Smooth muscle cell (in vitro differentiated cells): ENCODE data around the gene C1orf21. TPM values are rescaled to one million over a fixed set of nuclear protein-coding genes. Genes with fewer than 3 reads are reported as not detected.

ENCODE experiments used
- DNase-seq: peaks from one replicate; lab custom pipeline; 2025; ENCODE audit not compliant: unreplicated experiment; lab: John Stamatoyannopoulos, UW
- H2AFZ ChIP-seq: fragments of 200-600 bp; sonication (generic); 2 replicates; pipeline ENCODE4 v1.6.0; 2016; ENCODE audit warnings: antibody characterized with exemption, low read depth, mild to moderate bottlenecking
- H3F3A ChIP-seq: fragments of 200-600 bp; sonication (generic); 2 replicates; pipeline ENCODE4 v1.6.0; 2017; ENCODE audit warnings: antibody characterized with exemption, low read depth
- H3K27ac ChIP-seq: fragments of 200-600 bp; sonication (generic); 2 replicates; pipeline ENCODE4 v1.5.1; 2016; ENCODE audit warnings: low read depth, mild to moderate bottlenecking
- H3K27me3 ChIP-seq: fragments of 200-600 bp; sonication (generic); 2 replicates; pipeline ENCODE4 v1.6.1; 2016; ENCODE audit warnings: low read depth, mild to moderate bottlenecking
- H3K36me3 ChIP-seq: fragments of 200-600 bp; sonication (generic); 2 replicates; pipeline ENCODE4 v1.5.1; 2016; ENCODE audit warnings: low read depth
- H3K4me1 ChIP-seq: fragments of 200-600 bp; sonication (generic); 2 replicates; pipeline ENCODE4 v1.5.1; 2016; ENCODE audit warnings: low read depth
- H3K4me2 ChIP-seq: fragments of 200-600 bp; sonication (generic); 2 replicates; pipeline ENCODE4 v1.6.0; 2016; ENCODE audit warnings: mild to moderate bottlenecking
- H3K4me3 ChIP-seq: fragments of 200-600 bp; sonication (generic); 2 replicates; pipeline ENCODE4 v1.5.1; 2016; ENCODE audit warnings: mild to moderate bottlenecking
- H3K79me2 ChIP-seq: fragments of 200-600 bp; sonication (generic); 2 replicates; pipeline ENCODE4 v1.6.0; 2016; ENCODE audit warnings: low read depth, mild to moderate bottlenecking
- H3K9ac ChIP-seq: fragments of 200-600 bp; sonication (generic); 2 replicates; pipeline ENCODE4 v1.6.0; 2016; ENCODE audit warnings: low read depth
- H3K9me3 ChIP-seq: fragments of 200-600 bp; sonication (generic); replicated peaks from 2 replicates; pipeline ENCODE4 v1.5.1; 2016; ENCODE audit warnings: low read depth
- H4K20me1 ChIP-seq: fragments of 200-600 bp; sonication (generic); 2 replicates; pipeline ENCODE4 v1.6.0; 2016; ENCODE audit warnings: low read depth
- WGBS: methylation state at CpG from one replicate; pipeline ENCODE4 v1.1.7; 2016; ENCODE audit warnings: low lambda C conversion rate; 5-methylcytosine and 5-hydroxymethylcytosine counted together
- polyA plus RNA-seq: library from polyadenylated mRNA; unstranded; fragments of >200 nt; fragmentation: Nextera tagmentation; extraction: Ambion mirVana; gene quantifications from 2 replicates; pipeline ENCODE4 v1.2.1, GENCODE V29; 2016
- total RNA-seq: library from RNA; depleted of rRNA; stranded (reverse); fragments of >200 nt; gene quantifications from 2 replicates; pipeline ENCODE4 v1.2.3, GENCODE V29; 2014
- TF ChIP-seq, protein P1 (sequence below): fragments of 200-600 bp; sonication (generic); IDR thresholded peaks from 2 replicates; pipeline ENCODE4 v1.5.1; 2017; ENCODE audit warnings: borderline replicate concordance, mild to moderate bottlenecking, antibody characterized with exemption; ENCODE audit not compliant: insufficient read depth, poor library complexity, severe bottlenecking

C1orf21 gene
- total and polyA plus RNA-seq, 2 experiments from 2014 or later, result 24.2 to 39.4 TPM

DNA sequence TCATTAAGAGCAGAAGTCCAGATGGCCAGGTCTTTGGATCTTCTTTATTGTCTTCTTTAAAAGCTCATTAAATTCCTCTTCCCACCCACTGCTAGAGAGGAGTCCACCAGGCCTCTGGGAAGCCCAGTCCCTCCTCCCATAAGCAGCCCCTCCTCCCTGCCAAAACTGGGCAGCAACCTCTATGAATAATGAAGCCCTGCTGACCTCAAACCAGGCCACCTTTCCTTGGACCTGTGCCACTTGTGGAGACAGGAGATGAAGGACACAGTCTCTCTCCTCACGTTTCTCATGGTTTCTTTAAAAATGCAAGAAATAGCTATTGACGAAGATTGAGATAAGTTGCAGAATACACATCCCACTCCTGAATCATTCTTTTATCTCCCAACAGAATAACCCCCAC, 255.1 kb downstream of the C1orf21 start:
- H3K27ac ChIP-seq, result no peak overlapping the region
- no peak overlapping the region for H3K4me3 ChIP-seq
- H3F3A ChIP-seq, result no peaks in the 10 kb centered on the region
- no peaks in the 10 kb centered on the region for H3K27me3 ChIP-seq
- H2AFZ ChIP-seq, result no peak overlapping the region
- 79% methylated on average over 2 of the region's 2 CpGs for WGBS
- no peaks in the 10 kb centered on the region for H4K20me1 ChIP-seq
- TF ChIP-seq, protein P1, sequence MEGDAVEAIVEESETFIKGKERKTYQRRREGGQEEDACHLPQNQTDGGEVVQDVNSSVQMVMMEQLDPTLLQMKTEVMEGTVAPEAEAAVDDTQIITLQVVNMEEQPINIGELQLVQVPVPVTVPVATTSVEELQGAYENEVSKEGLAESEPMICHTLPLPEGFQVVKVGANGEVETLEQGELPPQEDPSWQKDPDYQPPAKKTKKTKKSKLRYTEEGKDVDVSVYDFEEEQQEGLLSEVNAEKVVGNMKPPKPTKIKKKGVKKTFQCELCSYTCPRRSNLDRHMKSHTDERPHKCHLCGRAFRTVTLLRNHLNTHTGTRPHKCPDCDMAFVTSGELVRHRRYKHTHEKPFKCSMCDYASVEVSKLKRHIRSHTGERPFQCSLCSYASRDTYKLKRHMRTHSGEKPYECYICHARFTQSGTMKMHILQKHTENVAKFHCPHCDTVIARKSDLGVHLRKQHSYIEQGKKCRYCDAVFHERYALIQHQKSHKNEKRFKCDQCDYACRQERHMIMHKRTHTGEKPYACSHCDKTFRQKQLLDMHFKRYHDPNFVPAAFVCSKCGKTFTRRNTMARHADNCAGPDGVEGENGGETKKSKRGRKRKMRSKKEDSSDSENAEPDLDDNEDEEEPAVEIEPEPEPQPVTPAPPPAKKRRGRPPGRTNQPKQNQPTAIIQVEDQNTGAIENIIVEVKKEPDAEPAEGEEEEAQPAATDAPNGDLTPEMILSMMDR, result no peak
- no peak for DNase-seq
- H3K9me3 ChIP-seq, result no peaks in the 10 kb centered on the region
- no peak overlapping the region for H3K4me2 ChIP-seq
- H3K4me1 ChIP-seq, result no peaks in the 10 kb centered on the region
- no peaks in the 10 kb centered on the region for H3K36me3 ChIP-seq
- no peak overlapping the region for H3K9ac ChIP-seq
- H3K79me2 ChIP-seq, result no peaks in the 10 kb centered on the region

DNA sequence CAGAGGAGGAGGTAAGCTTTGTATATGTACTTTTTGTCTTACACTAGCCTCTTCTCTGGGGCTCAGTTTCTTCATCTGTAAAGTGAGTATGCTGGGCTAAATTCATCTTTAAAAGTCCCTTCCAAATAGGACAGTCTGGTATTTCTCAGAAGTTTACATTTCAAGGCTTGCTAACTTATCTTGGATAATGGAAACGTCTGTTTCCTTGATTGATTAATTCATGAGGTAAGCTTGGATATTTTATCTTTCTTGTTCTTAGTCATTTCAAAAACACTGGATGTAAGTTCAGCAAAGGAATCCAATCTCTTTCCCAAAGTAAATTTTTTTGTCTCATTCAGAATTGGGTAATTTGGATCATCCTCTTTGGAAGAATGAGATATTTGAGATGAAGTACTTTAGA, 256.8 kb downstream of the C1orf21 start:
- WGBS, result 29% methylated on average over 1 of the region's 1 CpG
- H3K9ac ChIP-seq, result no peak overlapping the region
- no peaks in the 10 kb centered on the region for H3K79me2 ChIP-seq
- H3K27me3 ChIP-seq, result no peaks in the 10 kb centered on the region
- H2AFZ ChIP-seq, result no peak overlapping the region
- H4K20me1 ChIP-seq, result no peaks in the 10 kb centered on the region
- DNase-seq, result no peak
- no peak overlapping the region for H3K27ac ChIP-seq
- H3K4me1 ChIP-seq, result no peaks in the 10 kb centered on the region
- no peak overlapping the region for H3K4me2 ChIP-seq
- H3K4me3 ChIP-seq, result no peak overlapping the region
- H3K9me3 ChIP-seq, result no peaks in the 10 kb centered on the region
- no peaks in the 10 kb centered on the region for H3F3A ChIP-seq
- TF ChIP-seq, protein P1, result no peak
- no peaks in the 10 kb centered on the region for H3K36me3 ChIP-seq

DNA sequence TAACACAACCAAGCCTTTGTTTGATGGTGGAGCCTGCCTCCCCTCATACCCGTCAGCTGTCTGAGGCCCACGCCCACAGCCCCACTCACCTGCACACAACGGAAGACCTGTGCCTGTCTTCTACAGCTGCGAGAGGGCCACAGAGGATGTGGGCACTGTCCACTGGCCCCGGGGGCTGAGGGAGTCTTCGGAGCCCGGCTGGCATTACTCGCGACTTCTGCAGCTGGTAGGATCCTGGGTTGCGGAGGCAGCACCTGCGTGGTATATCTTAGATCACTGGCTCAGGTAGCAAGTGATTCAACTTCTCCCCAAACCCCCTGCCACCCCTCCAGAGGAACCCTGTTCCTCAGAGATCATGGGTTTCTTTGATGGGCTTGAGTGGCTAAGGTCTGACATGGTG, 257.9 kb downstream of the C1orf21 start:
- Histone ChIP-seq H3F3A (no peaks in the 10 kb centered on the region), H3K36me3 (no peaks in the 10 kb centered on the region), H3K4me3 (no peak overlapping the region), H3K27me3 (no peaks in the 10 kb centered on the region), H3K27ac (no peak overlapping the region), H3K9me3 (no peaks in the 10 kb centered on the region), H3K4me1 (no peaks in the 10 kb centered on the region), H3K9ac (no peak overlapping the region), H4K20me1 (no peaks in the 10 kb centered on the region), H2AFZ (no peak overlapping the region), H3K4me2 (no peak overlapping the region), H3K79me2 (no peaks in the 10 kb centered on the region)
- WGBS, result 96% methylated on average over 11 of the region's 11 CpGs
- DNase-seq, result no peak
- TF ChIP-seq, protein P1, result no peak

DNA sequence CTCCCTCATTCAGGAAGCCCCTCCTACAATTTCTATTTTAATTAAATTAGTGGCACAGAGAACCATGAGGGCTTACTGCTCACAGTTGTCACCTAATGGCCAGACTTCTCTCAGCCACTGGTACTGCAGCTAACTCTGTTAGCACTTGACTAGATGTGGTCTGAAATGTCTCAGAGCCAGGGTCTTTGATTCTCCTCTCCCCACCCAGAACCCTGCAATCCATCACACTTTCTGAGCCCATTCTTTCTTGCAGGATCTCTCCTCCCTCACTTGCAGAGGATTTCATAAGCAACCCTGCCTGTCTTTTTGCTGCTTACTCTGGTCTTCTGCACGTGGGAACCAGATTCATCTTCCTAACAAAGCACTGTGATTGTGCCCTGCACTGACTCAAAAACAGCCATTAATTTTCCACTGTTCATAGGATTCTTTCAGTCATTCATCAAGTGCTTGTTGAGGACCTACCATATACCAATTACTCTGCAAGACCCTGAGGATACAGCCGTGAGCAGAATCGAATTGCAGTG, 259.4 kb downstream of the C1orf21 start:
- WGBS, result 87% methylated on average over 3 of the region's 3 CpGs
- H3K27me3 ChIP-seq, result no peaks in the 10 kb centered on the region

More for the DNA sequence above, 259.4 kb downstream of the C1orf21 start:
- TF ChIP-seq, protein P1, result no peak
- no peaks in the 10 kb centered on the region for H3F3A ChIP-seq
- H4K20me1 ChIP-seq, result no peaks in the 10 kb centered on the region
- H3K79me2 ChIP-seq, result no peaks in the 10 kb centered on the region
- no peak overlapping the region for H3K9ac ChIP-seq
- DNase-seq, result no peak
- no peaks in the 10 kb centered on the region for H3K4me1 ChIP-seq
- H2AFZ ChIP-seq, result no peak overlapping the region
- no peaks in the 10 kb centered on the region for H3K36me3 ChIP-seq
- H3K4me2 ChIP-seq, result no peak overlapping the region
- no peak overlapping the region for H3K4me3 ChIP-seq
- no peaks in the 10 kb centered on the region for H3K9me3 ChIP-seq
- H3K27ac ChIP-seq, result no peak overlapping the region
